ENCODE data around the gene MTHFSD.

MTHFSD gene

GRCh38 chr16:86554599-86554916 lies 477 bp downstream of the MTHFSD start:
- no peak for DNase-seq

- DNase-seq, result no peak
Measured at GRCh38 chr16:86553356-86553755, 1.7 kb downstream of the MTHFSD start.

GRCh38 chr16:86550281-86550680 lies 4.8 kb downstream of the MTHFSD start:
- DNase-seq, result no peak

DNA sequence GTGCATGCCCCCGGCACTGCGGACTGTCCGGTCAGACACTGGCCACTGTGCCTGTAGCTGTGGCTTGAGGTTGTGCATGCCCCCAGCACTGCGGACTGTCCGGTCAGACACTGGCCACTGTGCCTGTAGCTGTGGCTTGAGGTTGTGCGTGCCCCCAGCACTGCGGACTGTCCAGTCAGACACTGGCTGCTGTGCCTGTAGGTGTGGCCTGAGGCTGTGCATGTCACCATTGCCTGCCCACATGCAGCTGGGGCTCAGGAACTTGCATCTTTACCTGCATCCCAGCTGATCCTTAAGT lies 5.2 kb downstream of the MTHFSD start:
- no peak for DNase-seq

DNA sequence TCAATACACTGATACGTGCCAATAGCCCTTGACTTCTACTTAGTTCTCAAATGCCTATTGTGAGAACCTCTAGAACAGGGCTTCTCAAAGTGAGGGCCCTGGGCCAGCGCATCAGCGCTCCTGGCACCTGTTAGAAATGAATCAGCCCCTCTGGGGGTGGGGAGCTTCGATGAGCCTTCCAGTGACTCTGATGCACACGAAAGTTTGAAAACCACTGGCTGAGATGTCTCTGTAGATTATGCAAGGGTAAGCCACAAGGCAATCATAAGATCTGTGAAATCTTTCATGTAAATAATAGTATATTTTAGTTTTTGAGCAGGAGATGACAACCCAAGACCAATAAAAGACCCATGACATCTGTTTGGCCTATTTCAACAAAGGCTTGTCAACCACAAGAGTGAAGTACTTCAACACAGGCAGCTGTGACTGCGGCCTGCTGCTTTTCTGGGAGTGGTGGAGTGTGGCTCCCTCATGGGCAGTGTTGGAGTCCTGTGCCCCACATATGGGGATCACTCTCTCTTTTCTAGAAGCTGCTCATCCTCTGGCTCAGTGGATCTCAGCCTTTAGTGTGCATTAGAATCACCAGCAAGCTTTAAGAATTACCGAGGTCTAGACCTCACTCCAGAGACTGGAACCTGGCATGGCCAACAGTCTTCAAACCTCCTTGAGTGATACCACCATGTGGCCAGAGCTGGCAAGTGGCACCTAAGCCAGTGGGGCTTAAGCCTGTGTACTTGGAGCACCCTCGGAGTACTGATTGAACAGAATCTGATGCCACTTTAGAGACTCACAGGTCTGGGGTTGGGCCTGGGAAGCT lies 5.8 kb downstream of the MTHFSD start:
- DNase-seq, result no peak

DNA sequence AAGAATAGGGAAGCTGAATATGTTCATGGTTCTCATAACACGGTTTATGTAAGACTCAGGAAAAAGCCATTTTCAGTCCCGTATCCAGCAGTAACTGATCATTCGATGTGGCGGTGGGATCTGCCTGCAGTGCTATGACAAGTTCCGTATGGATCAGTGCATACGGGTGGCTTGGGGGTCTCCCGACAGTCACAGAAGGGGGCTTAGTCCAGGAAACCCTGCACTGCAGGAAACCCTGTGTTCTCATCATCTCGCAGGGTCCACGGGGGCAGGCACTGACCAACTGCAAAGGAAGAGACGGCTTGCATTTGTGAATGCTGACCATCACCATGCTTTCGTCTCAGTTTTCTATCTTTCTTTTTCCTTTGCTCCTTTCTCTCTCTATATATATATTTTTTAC lies 7.7 kb downstream of the MTHFSD start:
- no peak for DNase-seq

DNA sequence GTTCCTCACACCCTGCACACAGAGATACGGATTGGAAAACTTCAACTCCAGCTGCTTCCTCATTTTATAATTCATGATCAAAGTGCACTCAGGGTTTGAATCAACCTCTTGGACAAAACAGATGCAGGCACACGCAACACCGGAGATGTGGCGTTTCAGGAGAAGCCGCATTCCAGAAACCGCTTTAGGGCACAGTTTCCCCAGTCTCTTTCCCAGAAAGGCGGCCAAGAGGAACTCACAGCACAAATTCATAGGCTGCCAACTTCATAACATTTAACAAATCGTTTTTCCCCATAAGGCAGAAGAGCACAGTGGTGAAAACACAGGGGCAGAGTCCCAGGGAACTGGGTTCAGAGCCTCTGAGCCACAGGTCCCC lies 8.4 kb downstream of the MTHFSD start:
- no peak for DNase-seq

- DNase-seq, result no peak
Measured at GRCh38 chr16:86545954-86546637, 8.9 kb downstream of the MTHFSD start.

GRCh38 chr16:86545481-86545880 lies 9.6 kb downstream of the MTHFSD start:
- no peak for DNase-seq

DNA sequence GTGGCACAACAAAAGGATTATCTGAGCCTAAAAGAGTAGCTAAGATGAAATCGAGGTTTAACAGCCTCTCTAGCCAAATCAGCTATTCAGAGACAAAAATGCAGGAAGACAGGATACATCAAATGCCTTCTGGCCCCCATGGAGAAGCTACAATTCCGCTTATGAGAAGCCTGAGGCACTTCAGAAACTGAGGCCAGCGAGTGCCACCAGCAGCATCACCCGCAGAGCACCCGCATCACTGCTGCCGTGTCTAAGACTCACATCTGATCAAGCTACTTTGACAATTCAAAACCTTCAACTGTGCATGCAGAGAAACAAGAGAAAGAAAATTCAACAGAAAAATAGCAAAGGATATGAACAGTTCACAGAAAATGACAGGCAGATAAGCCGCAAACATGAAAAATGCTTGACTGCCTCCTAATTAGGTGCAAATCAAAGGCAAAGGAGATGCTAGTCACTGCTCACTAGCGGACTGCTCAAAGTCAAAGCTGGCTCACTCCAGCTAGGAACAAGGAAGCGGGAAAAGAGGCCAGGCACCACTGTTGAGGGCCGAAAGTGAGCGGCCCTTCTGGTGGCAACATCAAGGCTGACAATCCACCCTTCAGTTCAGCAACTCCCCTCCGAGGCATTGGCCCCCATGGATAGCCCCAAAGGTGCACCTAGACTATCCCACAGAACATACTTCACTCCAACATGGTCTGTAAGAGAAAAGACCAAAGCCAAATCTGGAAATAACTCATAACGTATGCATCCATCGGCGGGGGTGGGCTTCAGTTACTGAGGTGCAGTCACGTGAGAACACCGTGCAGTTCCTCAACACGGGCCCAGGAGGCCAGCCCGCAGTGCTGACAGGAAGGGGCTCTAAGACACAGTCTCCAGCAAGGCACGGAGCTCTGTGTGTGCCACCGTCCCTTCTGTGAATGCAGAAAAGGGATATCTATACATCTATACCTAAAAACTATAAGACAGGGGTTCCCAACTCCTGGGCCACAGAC lies 12.0 kb downstream of the MTHFSD start:
- DNase-seq, result no peak

DNA sequence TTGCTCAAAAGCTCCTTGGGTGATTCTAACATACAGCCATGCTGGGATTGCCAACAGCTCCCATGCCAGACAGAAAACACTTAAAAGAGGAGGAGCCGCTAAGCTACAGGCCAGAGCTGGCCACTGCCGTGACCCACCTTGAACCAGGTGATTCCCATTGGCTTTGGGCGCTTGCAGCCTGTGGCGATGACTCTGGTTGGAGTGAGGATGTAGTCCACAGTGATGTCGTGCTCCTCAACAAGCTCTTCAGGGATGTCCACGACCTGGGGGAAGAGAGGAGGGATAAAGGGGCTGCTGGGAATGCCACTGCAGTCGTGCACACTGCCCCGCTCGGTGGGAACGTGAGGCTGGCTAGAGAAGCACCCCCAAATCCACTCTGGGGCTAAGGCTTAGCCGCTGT lies 13.5 kb downstream of the MTHFSD start:
- no peak for DNase-seq

- DNase-seq, result no peak
Measured at GRCh38 chr16:86540894-86541293, 14.1 kb downstream of the MTHFSD start.

- DNase-seq, result no peak
Measured at GRCh38 chr16:86538196-86538780, 16.7 kb downstream of the MTHFSD start.

- peak in 7 of 56 donors; percentile 0 to 26 (median 11) for DNase-seq
Measured at GRCh38 chr16:86537486-86537885, 17.5 kb downstream of the MTHFSD start.

GRCh38 chr16:86536621-86537020 lies 18.4 kb downstream of the MTHFSD start:
- no peak for DNase-seq

DNA sequence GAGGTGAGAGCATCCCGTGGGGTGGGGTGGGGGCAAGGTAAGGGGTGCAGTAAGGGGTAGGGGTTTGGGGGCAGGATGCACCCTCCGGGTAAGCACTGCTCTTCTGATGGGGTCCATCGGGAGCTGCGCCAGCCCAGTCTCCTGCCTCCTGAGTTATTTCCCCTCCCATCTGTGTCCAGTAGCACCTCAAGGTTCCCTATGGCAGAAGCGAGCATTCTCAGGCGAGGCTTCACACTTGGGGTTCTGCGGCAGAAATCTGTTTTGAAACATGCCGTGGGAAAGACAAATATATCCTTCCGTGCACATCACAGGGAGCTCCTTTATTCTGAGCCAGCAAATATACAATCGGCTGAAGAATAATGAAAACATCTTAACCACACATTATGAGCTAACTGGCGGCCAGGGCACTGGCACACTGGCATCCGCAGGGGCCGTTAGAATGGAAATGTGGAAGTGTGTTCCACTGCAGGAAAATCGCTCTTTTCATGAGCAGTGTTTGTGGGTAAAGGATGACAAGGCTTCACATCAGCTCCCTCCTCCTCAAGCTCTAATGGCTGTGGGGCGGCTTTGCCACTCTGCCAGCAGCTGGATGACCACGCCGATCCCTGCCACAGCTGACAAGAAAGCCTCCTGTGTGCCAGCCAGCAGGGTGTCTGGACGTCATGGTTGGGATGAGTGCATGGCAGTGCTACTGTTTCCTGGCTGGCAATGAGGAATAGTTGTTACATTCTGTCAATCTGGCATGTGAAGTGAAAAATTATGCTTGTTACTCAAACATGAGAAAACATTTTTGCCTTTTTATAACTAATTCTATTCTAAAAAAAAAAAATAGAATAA lies 20.0 kb downstream of the MTHFSD start:
- DNase-seq, result peak in 44 of 56 donors; percentile 11 to 83 (median 54)

GRCh38 chr16:86533767-86534351 lies 21.2 kb downstream of the MTHFSD start:
- peak in 19 of 56 donors; percentile 3 to 66 (median 29) for DNase-seq

DNA sequence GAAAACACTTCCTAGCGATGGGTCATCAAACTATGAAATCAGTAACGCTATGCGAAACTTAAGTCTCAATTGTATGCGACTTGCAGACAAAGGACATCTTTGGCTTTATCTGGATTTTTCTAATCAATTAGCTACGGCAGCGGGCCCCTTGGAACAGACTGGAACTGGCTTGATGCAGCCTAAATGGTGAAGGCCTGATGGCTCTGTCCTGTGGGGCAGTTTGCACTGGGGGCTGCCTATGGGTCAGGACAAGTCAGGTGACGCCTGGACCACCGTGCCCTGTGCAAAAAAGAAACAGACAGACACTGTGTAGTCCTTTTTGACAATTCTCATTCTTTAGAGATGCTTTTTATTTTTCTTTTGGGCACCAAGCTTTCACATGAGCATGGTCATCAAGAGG lies 22.0 kb downstream of the MTHFSD start:
- no peak for DNase-seq

DNA sequence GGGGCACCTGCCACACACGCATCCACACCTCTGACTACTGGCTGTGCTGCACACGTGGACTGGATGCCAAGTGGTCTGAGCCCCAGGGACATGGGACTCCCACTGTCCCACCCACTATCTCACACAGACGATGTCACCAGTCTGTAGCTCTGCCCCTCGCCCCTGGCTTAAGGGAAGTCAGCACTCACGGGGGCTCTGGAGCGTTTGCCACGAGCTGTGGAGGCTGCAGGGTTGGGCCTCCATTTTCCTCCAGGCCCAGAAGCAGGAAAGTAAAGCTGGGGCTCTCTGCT lies 22.6 kb downstream of the MTHFSD start:
- no peak for DNase-seq

Measured in amygdala (tissue), 56 donors.